Measurements from ENCODE around the gene RAD51.

Gene RAD51

DNA sequence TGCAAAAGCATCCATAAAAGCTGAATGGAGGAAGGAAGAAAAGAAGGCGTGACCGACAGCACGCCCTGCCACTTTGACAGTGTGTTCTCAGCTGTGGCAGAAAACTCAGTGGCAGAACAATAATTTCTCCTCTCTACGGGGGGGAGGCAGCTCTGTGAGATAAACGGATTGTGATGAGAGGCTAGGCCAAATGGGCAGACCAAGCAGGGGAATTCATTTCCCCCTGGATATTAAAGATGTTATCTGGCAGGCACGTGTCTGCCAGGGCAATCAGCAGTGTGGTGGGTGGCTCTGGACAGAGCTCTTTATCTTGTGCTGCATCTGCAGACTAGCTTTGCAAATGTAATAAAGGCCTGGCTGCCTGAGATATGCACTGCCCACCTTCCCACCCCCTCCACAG, 62.0 kb downstream of the RAD51 start:
- Histone ChIP-seq H2AFZ (ENCODE audit: low read length) (no peak overlapping the region), H3K27me3 (ENCODE audit: insufficient read depth, low read length) (no peaks in the 10 kb centered on the region), H3K4me2 (ENCODE audit: low read length) (no peak overlapping the region; the same call in 1 of the 2 replicates), H4K20me1 (ENCODE audit: insufficient read depth, low read length) (no peaks in the 10 kb centered on the region), H3K9ac (ENCODE audit: low read length) (no peak overlapping the region), H3K9me3 (ENCODE audit: low read length) (no peaks in the 10 kb centered on the region), H3K4me3 (ENCODE audit: low read depth, low read length, poor library complexity, severe bottlenecking) (no peak overlapping the region), H3F3A (ENCODE audit: insufficient read depth, low read length) (peaks cover 3% of the 10 kb centered on the region; the same call in 1 of the 2 replicates), H3K27ac (ENCODE audit: low read depth, low read length, poor library complexity, severe bottlenecking) (peak overlapping the region; percentile 65), H3K4me1 (ENCODE audit: insufficient read depth, low read length, severe bottlenecking) (peaks cover 65% of the 10 kb centered on the region), H3K9me2 (ENCODE audit: low read depth, low read length) (no peaks in the 10 kb centered on the region), H3K79me2 (ENCODE audit: insufficient read depth, low read length) (peaks cover 22% of the 10 kb centered on the region), H3K36me3 (ENCODE audit: insufficient read depth, low read length) (peaks cover 11% of the 10 kb centered on the region; the same call in 1 of the 2 replicates)
- no peak for TF ChIP-seq EZH2 (IDR thresholded peaks at IDR 0.05; ENCODE audit: borderline replicate concordance, low read length)
- TF ChIP-seq, protein P1, sequence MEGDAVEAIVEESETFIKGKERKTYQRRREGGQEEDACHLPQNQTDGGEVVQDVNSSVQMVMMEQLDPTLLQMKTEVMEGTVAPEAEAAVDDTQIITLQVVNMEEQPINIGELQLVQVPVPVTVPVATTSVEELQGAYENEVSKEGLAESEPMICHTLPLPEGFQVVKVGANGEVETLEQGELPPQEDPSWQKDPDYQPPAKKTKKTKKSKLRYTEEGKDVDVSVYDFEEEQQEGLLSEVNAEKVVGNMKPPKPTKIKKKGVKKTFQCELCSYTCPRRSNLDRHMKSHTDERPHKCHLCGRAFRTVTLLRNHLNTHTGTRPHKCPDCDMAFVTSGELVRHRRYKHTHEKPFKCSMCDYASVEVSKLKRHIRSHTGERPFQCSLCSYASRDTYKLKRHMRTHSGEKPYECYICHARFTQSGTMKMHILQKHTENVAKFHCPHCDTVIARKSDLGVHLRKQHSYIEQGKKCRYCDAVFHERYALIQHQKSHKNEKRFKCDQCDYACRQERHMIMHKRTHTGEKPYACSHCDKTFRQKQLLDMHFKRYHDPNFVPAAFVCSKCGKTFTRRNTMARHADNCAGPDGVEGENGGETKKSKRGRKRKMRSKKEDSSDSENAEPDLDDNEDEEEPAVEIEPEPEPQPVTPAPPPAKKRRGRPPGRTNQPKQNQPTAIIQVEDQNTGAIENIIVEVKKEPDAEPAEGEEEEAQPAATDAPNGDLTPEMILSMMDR (IDR thresholded peaks at IDR 0.05; ENCODE audit: low read length): no peak

DNA sequence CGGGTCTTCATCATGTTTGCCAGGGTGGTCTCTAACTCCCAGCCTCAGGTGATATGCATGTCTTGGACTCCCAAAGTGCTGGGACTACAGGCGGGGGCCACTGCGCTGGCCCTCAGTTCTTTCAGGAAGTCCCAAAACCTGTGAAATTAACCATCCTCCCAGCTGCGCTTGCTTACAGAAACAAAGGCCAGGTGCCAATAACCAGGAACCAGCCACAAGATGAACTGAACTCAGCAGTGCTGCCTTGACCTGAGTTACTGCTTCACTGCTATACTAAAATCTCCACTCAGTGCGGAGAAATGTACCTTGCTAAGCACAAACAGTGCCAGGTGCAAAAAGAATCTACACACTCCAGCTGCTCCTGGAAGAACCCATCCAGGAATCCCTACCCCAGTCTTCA, 65.0 kb downstream of the RAD51 start:
- TF ChIP-seq EZH2 (IDR thresholded peaks at IDR 0.05; ENCODE audit: borderline replicate concordance, low read length): no peak
- TF ChIP-seq, protein P1 (IDR thresholded peaks at IDR 0.05; ENCODE audit: low read length): no peak
- no peaks in the 10 kb centered on the region for H3K36me3 ChIP-seq (ENCODE audit: insufficient read depth, low read length)
- no peaks in the 10 kb centered on the region for H4K20me1 ChIP-seq (ENCODE audit: insufficient read depth, low read length)
- peak overlapping the region; percentile 16 for H3K4me3 ChIP-seq (ENCODE audit: low read depth, low read length, poor library complexity, severe bottlenecking)
- H3K9ac ChIP-seq (ENCODE audit: low read length): peak overlapping the region; percentile 41; the same call in 1 of the 2 replicates
- peak overlapping the region; percentile 52 for H3K4me2 ChIP-seq (ENCODE audit: low read length)
- no peaks in the 10 kb centered on the region for H3K27me3 ChIP-seq (ENCODE audit: insufficient read depth, low read length)
- H3K4me1 ChIP-seq (ENCODE audit: insufficient read depth, low read length, severe bottlenecking): peaks cover 60% of the 10 kb centered on the region
- H2AFZ ChIP-seq (ENCODE audit: low read length): no peak overlapping the region
- H3K79me2 ChIP-seq (ENCODE audit: insufficient read depth, low read length): no peaks in the 10 kb centered on the region
- H3F3A ChIP-seq (ENCODE audit: insufficient read depth, low read length): peaks cover 3% of the 10 kb centered on the region; the same call in 1 of the 2 replicates
- H3K9me3 ChIP-seq (ENCODE audit: low read length): no peaks in the 10 kb centered on the region
- no peaks in the 10 kb centered on the region for H3K9me2 ChIP-seq (ENCODE audit: low read depth, low read length)
- H3K27ac ChIP-seq (ENCODE audit: low read depth, low read length, poor library complexity, severe bottlenecking): peak overlapping the region; percentile 88

DNA sequence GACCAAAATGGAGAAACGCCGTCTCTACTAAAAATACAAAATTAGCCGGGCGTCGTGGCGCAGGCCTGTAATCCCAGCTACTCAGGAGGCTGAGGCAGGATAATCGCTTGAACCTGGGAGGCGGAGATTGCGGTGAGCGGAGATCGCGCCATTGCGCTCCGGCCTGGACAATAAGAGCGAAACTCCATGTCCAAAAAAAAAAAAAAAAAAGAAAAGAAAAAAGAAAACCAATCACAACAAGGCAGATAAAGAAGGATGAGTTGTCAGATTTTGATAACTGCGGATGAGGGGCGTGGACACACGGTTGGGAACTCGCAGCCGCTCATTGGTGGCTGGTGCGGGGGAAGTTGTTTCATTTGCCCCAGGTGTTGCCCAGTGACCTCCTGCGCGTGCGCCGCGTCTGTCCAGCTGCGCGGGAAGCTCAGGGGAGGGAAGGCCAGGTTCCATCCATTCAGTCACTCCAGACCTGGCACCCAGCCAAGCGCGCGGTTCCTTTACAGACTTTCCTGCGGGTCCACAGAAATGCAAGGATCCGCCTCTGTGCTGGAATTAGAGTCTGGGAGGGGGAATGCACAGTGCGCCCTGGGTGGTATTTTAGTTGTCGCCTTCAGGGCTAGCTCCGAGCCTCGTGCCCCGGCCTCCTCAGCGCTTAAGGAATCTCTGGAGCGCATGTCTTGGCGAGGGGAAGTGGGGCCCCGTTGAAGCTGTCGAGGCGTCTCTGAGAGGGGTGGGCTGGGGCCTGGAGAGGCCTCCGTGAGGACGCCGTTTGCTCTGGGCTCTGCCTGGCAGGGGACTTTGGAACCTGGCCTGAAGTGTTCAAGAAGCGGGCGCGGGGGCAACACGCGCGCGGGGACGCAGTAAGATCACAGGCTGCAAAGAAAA, 68.2 kb downstream of the RAD51 start:
- Histone ChIP-seq H3K9me2 (ENCODE audit: low read depth, low read length) (no peaks in the 10 kb centered on the region), H3K79me2 (ENCODE audit: insufficient read depth, low read length) (no peaks in the 10 kb centered on the region), H3K9ac (ENCODE audit: low read length) (peak overlapping the region; percentile 94), H3K4me3 (ENCODE audit: low read depth, low read length, poor library complexity, severe bottlenecking) (peak overlapping the region; percentile 76), H3F3A (ENCODE audit: insufficient read depth, low read length) (0 out of 2 replicates have a peak, but pooled peaks cover 3% of the 10 kb centered on the region), H3K27ac (ENCODE audit: low read depth, low read length, poor library complexity, severe bottlenecking) (peak overlapping the region; percentile 93), H3K4me2 (ENCODE audit: low read length) (peak overlapping the region; percentile 77), H2AFZ (ENCODE audit: low read length) (no peak overlapping the region), H3K36me3 (ENCODE audit: insufficient read depth, low read length) (peaks cover 9% of the 10 kb centered on the region; the same call in 1 of the 2 replicates), H3K4me1 (ENCODE audit: insufficient read depth, low read length, severe bottlenecking) (peaks cover 49% of the 10 kb centered on the region), H3K27me3 (ENCODE audit: insufficient read depth, low read length) (no peaks in the 10 kb centered on the region), H4K20me1 (ENCODE audit: insufficient read depth, low read length) (no peaks in the 10 kb centered on the region), H3K9me3 (ENCODE audit: low read length) (no peaks in the 10 kb centered on the region)
- no peak for TF ChIP-seq EZH2 (IDR thresholded peaks at IDR 0.05; ENCODE audit: borderline replicate concordance, low read length)
- TF ChIP-seq, protein P1 (IDR thresholded peaks at IDR 0.05; ENCODE audit: low read length): no peak
